HG02852 (cell line): ENCODE data around the gene MIAT.

Experiments used
- ATAC-seq: cut with Tn5 transposase; IDR thresholded peaks from one replicate; pipeline ENCODE4 v1.9.1; 2021; ENCODE audit warnings: mild to moderate bottlenecking, moderate library complexity; ENCODE audit not compliant: unreplicated experiment

The MIAT gene

GRCh38 chr22:26724414-26724813 lies 67.0 kb downstream of the MIAT start:
- no peak for ATAC-seq

GRCh38 chr22:26725012-26725676 lies 67.8 kb downstream of the MIAT start:
- no peak for ATAC-seq
